ENCODE measurements around the gene PRSS36.

Gene PRSS36

GRCh38 chr16:31105677-31106213 is 44.1 kb downstream of the PRSS36 start (continued):
- TF ChIP-seq CTCF (tag by site-specific recombination; IDR thresholded peaks at IDR 0.05) (peak; percentile 84), ZNF677 (tag by site-specific recombination; IDR thresholded peaks at IDR 0.05) (no peak), ZNF843 (tag by site-specific recombination; IDR thresholded peaks at IDR 0.05) (peak; percentile 49; the same call in 1 of the 2 replicates), ZNF768 (tag by site-specific recombination; IDR thresholded peaks at IDR 0.05) (no peak), ZNF664 (tag by site-specific recombination; IDR thresholded peaks at IDR 0.05) (no peak), ZNF76 (tag by site-specific recombination; IDR thresholded peaks at IDR 0.05; ENCODE audit: borderline replicate concordance, low read depth) (peak; percentile 32; the same call in 1 of the 2 replicates), KLF16 (tag by site-specific recombination; IDR thresholded peaks at IDR 0.05) (0 out of 2 replicates have a peak, but pooled peaks have one; percentile 18), ZNF292 (tag by site-specific recombination; IDR thresholded peaks at IDR 0.05; ENCODE audit: borderline replicate concordance, low read depth) (no peak), ZNF654 (tag by site-specific recombination; IDR thresholded peaks at IDR 0.05; ENCODE audit: low read depth) (no peak), OVOL3 (tag by site-specific recombination; IDR thresholded peaks at IDR 0.05) (no peak), PRDM1 (tag by site-specific recombination; IDR thresholded peaks at IDR 0.05) (no peak), ZNF121 (tag by site-specific recombination; IDR thresholded peaks at IDR 0.05) (no peak), FEZF1 (tag by site-specific recombination; IDR thresholded peaks at IDR 0.05) (no peak), KLF8 (tag by site-specific recombination; IDR thresholded peaks at IDR 0.05) (peak; percentile 32; the same call in 1 of the 2 replicates), ZNF670 (tag by site-specific recombination; IDR thresholded peaks at IDR 0.05; ENCODE audit: low read depth) (no peak), ZNF114 (tag by site-specific recombination; IDR thresholded peaks at IDR 0.05) (no peak), ZNF645 (tag by site-specific recombination; IDR thresholded peaks at IDR 0.05) (no peak), ZBTB48 (tag by site-specific recombination; IDR thresholded peaks at IDR 0.05) (no peak), ZNF488 (tag by site-specific recombination; IDR thresholded peaks at IDR 0.05) (no peak), ZNF473 (tag by site-specific recombination; IDR thresholded peaks at IDR 0.05) (no peak), ZNF2 (tag by site-specific recombination; IDR thresholded peaks at IDR 0.05) (peak; percentile 67; the same call in 1 of the 2 replicates), ZNF174 (tag by site-specific recombination; IDR thresholded peaks at IDR 0.05) (no peak), WT1 (tag by site-specific recombination; IDR thresholded peaks at IDR 0.05) (no peak), HOXD13 (CRISPR knock-in tag; IDR thresholded peaks at IDR 0.05; ENCODE audit: borderline replicate concordance) (no peak), SALL2 (tag by site-specific recombination; IDR thresholded peaks at IDR 0.05; ENCODE audit: borderline replicate concordance) (no peak), ZNF571 (tag by site-specific recombination; IDR thresholded peaks at IDR 0.05) (no peak), ZNF48 (tag by site-specific recombination; IDR thresholded peaks at IDR 0.05) (no peak), ZNF274 (IDR thresholded peaks at IDR 0.05; ENCODE audit: low read length) (no peak), ZNF274 (tag by site-specific recombination; IDR thresholded peaks at IDR 0.05; ENCODE audit: borderline replicate concordance) (no peak), ZNF704 (tag by site-specific recombination; IDR thresholded peaks at IDR 0.05) (no peak), ZNF221 (tag by site-specific recombination; IDR thresholded peaks at IDR 0.05; ENCODE audit: borderline replicate concordance) (no peak), ZFP69B (tag by site-specific recombination; IDR thresholded peaks at IDR 0.05) (peak; percentile 29; the same call in 1 of the 2 replicates), PRDM10 (tag by site-specific recombination; IDR thresholded peaks at IDR 0.05) (no peak), ZNF776 (tag by site-specific recombination; IDR thresholded peaks at IDR 0.05; ENCODE audit: borderline replicate concordance) (no peak), ZNF600 (tag by site-specific recombination; IDR thresholded peaks at IDR 0.05) (peak; percentile 93)
